Epithelial cell of proximal tubule (primary cell): ENCODE results near the gene R3HDM2. TPM values are rescaled to one million over a fixed set of nuclear protein-coding genes. Genes with fewer than 3 reads are reported as not detected.

Experiments
- DNase-seq: peaks from one replicate; pipeline ENCODE4 v3.0.0-alpha.2; 2011; ENCODE audit warnings: low read depth
- H3K4me3 ChIP-seq: 2 replicates; pipeline ENCODE4 v1.5.1; 2011; ENCODE audit warnings: low read depth, mild to moderate bottlenecking, low read length
- CTCF ChIP-seq: conservative IDR thresholded peaks from 2 replicates; pipeline ENCODE4 v1.5.1; 2012; ENCODE audit warnings: low read depth, mild to moderate bottlenecking, low read length
- total RNA-seq: library from RNA; depleted of rRNA; stranded (reverse); fragments of >200 nt; gene quantifications from 2 replicates; pipeline ENCODE4 v1.2.3, GENCODE V29; 2015

R3HDM2 gene
- total RNA-seq, 1 donor from 2014 or later, result 12.5 TPM

- peak overlapping the region; percentile 6 for H3K4me3 ChIP-seq
- TF ChIP-seq CTCF, result no peak
- no peak for DNase-seq
Observed at GRCh38 chr12:57240926-57241401, 189.9 kb downstream of the R3HDM2 start.

- no peak for TF ChIP-seq CTCF
- DNase-seq, result no peak
- H3K4me3 ChIP-seq, result peak overlapping the region; percentile 50
Observed at GRCh38 chr12:57240066-57240921, 190.5 kb downstream of the R3HDM2 start.

- DNase-seq, result no peak
- no peak for TF ChIP-seq CTCF
- peak overlapping the region; percentile 50 for H3K4me3 ChIP-seq
Observed at GRCh38 chr12:57239587-57240065, 191.2 kb downstream of the R3HDM2 start.

- peak; percentile 100 for TF ChIP-seq CTCF
- DNase-seq, result no peak
- peak overlapping the region; percentile 46 for H3K4me3 ChIP-seq
Observed at GRCh38 chr12:57238854-57239554, 191.8 kb downstream of the R3HDM2 start.

GRCh38 chr12:57237932-57238853, 192.7 kb downstream of the R3HDM2 start:
- TF ChIP-seq CTCF, result no peak
- peak overlapping the region; percentile 46 for H3K4me3 ChIP-seq
- no peak for DNase-seq

GRCh38 chr12:57237596-57237931, 193.3 kb downstream of the R3HDM2 start:
- no peak for TF ChIP-seq CTCF
- no peak for DNase-seq
- no peak overlapping the region for H3K4me3 ChIP-seq
